K562 (cell line): ENCODE results near the gene SPATA32. TPM values are rescaled to one million over a fixed set of nuclear protein-coding genes. Genes with fewer than 3 reads are reported as not detected.
A peak's percentile ranks its signal among the peaks of the same experiment; 100 is the strongest.

Source experiments
- BACH1 ChIP-seq: fragments of 200-800 bp; sonication (Bioruptor generic); IDR thresholded peaks from 2 replicates; pipeline ENCODE4 v1.6.1; 2016; ENCODE audit warnings: missing genetic modification characterization, missing compliant biosample characterization
- BCOR ChIP-seq: fragments of 450-650 bp; IDR thresholded peaks from 2 replicates; pipeline ENCODE4 v1.6.1; 2016
- BRD4 ChIP-seq: fragments of 200-600 bp; sonication (generic); IDR thresholded peaks from 2 replicates; pipeline ENCODE4 v1.6.1; 2017; ENCODE audit warnings: inconsistent platforms
- CHD2 ChIP-seq: IDR thresholded peaks from 2 replicates; pipeline ENCODE4 v1.6.1; 2011; ENCODE audit warnings: low read depth, low read length
- CHD4 ChIP-seq: fragments of 200-600 bp; sonication (generic); IDR thresholded peaks from 3 replicates; pipeline ENCODE4 v1.6.1; 2012; ENCODE audit warnings: low read depth, mild to moderate bottlenecking, mixed read lengths, low read length, inconsistent platforms; ENCODE audit not compliant: insufficient read depth, insufficient replicate concordance, poor library complexity, severe bottlenecking
- CREB1 ChIP-seq, 2 experiments: sonication (generic) in 1 of 2; formaldehyde crosslinking in 1 of 2; IDR thresholded peaks; 2 replicates each; pipeline versions ENCODE4 v1.6.1 to v1.8.0; 2012 to 2022; ENCODE audit warnings: inconsistent platforms in 1 of 2, mild to moderate bottlenecking in 1 of 2, missing genetic modification reagents in 1 of 2, moderate library complexity in 1 of 2
- CREBBP ChIP-seq: IDR thresholded peaks from one replicate; pipeline ENCODE4 v1.6.1; 2012; ENCODE audit warnings: low read depth, mild to moderate bottlenecking, control low read depth, inconsistent platforms, low read length
- DNMT1 ChIP-seq: fragments of 450-650 bp; IDR thresholded peaks from 2 replicates; pipeline ENCODE4 v1.6.1; 2016; ENCODE audit warnings: antibody characterized with exemption, mild to moderate bottlenecking
- ETV1 ChIP-seq: fragments of 450-650 bp; conservative IDR thresholded peaks from 2 replicates; pipeline ENCODE4 v1.6.1; 2016; ENCODE audit warnings: missing genetic modification characterization, control low read depth, low read depth, missing compliant biosample characterization
- FOXK1 ChIP-seq: sonication (generic); formaldehyde crosslinking; IDR thresholded peaks from 2 replicates; pipeline ENCODE4 v1.8.0; 2022; ENCODE audit warnings: missing genetic modification reagents, mild to moderate bottlenecking, borderline replicate concordance
- HDAC1 ChIP-seq, 2 experiments: fragments of 450-650 bp; IDR thresholded peaks; 2 replicates each; pipeline ENCODE4 v1.6.1; 2016 to 2017; ENCODE audit warnings: inconsistent platforms in 1 of 2, mild to moderate bottlenecking in 1 of 2, moderate library complexity in 1 of 2
- MBD2 ChIP-seq: sonication (generic); IDR thresholded peaks from 2 replicates; pipeline ENCODE4 v1.6.1; 2016; ENCODE audit warnings: low read depth, borderline replicate concordance
- MYC ChIP-seq, 2 experiments: fragments of 250-450 bp in 1 of 2; sonication (Bioruptor Pico) in 1 of 2; IDR thresholded peaks; 2 replicates each; pipeline versions ENCODE4 v1.5.1 to v1.6.1; 2012 to 2021; ENCODE audit warnings: low read depth in 2 of 2, borderline replicate concordance in 1 of 2, improper control_type of control experiment in 1 of 2, low read length in 1 of 2, mild to moderate bottlenecking in 1 of 2, moderate library complexity in 1 of 2
- PHB2 ChIP-seq: fragments of 450-650 bp; IDR thresholded peaks from 2 replicates; pipeline ENCODE4 v1.6.1; 2017; ENCODE audit warnings: low read depth
- POLR2AphosphoS5 ChIP-seq: IDR thresholded peaks from 2 replicates; pipeline ENCODE4 v1.6.1; 2011; ENCODE audit warnings: mild to moderate bottlenecking, low read depth, low read length, moderate library complexity; ENCODE audit not compliant: control insufficient read depth, insufficient read depth
- PYGO2 ChIP-seq: fragments of 450-650 bp; IDR thresholded peaks from 2 replicates; pipeline ENCODE4 v1.6.1; 2016; ENCODE audit warnings: mild to moderate bottlenecking, missing genetic modification characterization, moderate library complexity, missing compliant biosample characterization
- RBM39 ChIP-seq: fragments of 200-400 bp; formaldehyde crosslinking; optimal IDR thresholded peaks from 2 replicates; pipeline ENCODE3; 2018; ENCODE audit warnings: low read depth, low read length
- SPI1 ChIP-seq: IDR thresholded peaks from 2 replicates; pipeline ENCODE4 v1.6.1; 2011; ENCODE audit warnings: low read depth, low read length, control low read depth, borderline replicate concordance
- TCFL5 ChIP-seq: fragments of 250-450 bp; sonication (Bioruptor Pico); conservative IDR thresholded peaks from 2 replicates; pipeline ENCODE4 v1.6.1; 2021; ENCODE audit warnings: mild to moderate bottlenecking, moderate library complexity, matching md5 sums
- TRIM28 ChIP-seq: fragments of 450-650 bp; IDR thresholded peaks from 2 replicates; pipeline ENCODE4 v1.6.1; 2017
- YBX1 ChIP-seq: fragments of 450-650 bp; IDR thresholded peaks from 2 replicates; pipeline ENCODE4 v1.7.1; 2016; ENCODE audit warnings: mild to moderate bottlenecking
- ZFP36 ChIP-seq: fragments of 150-350 bp; IDR thresholded peaks from 2 replicates; pipeline ENCODE4 v1.6.1; 2018; ENCODE audit warnings: low read length, low read depth; ENCODE audit not compliant: partially characterized antibody
- ZNF175 ChIP-seq: fragments of 200-800 bp; sonication (Bioruptor generic); IDR thresholded peaks from 2 replicates; pipeline ENCODE4 v1.6.1; 2016; ENCODE audit warnings: low read depth, mild to moderate bottlenecking, missing genetic modification characterization, missing compliant biosample characterization
- ZNF444 ChIP-seq: fragments of 250-450 bp; sonication (Bioruptor Pico); IDR thresholded peaks from 2 replicates; pipeline ENCODE4 v1.4.0; 2020; ENCODE audit warnings: mild to moderate bottlenecking, moderate library complexity
- ZNF696 ChIP-seq: fragments of 250-450 bp; sonication (Bioruptor Pico); conservative IDR thresholded peaks from 2 replicates; pipeline ENCODE4 v1.4.0; 2020; ENCODE audit warnings: mild to moderate bottlenecking, moderate library complexity
- polyA plus RNA-seq, 8 experiments: library from polyadenylated mRNA; depleted of rRNA in 4 of 8; stranded (reverse) in 5 of 8; unstranded in 3 of 8; fragments of >200 nt; fragmentation: Nextera tagmentation in 2 of 8; fragmentation: Illumina TruSeq in 1 of 8; extraction: Ambion mirVana in 2 of 8; extraction: Trizol in 1 of 8; gene quantifications; 2 replicates each; pipeline versions ENCODE4 v1.2.1 to v1.2.3, GENCODE V29; 2011 to 2014; ENCODE audit warnings: inconsistent platforms in 1 of 8, missing spikeins in 1 of 8
- total RNA-seq, 7 experiments: library from RNA; depleted of rRNA in 6 of 7; stranded (reverse); fragments of >200 nt in 6 of 7; fragmentation: Illumina TruSeq in 2 of 7; extraction: Trizol in 2 of 7; gene quantifications; 2 replicates each; pipeline versions ENCODE4 v1.2.1 to v1.2.3, GENCODE V29; 2011 to 2021; ENCODE audit warnings: low replicate concordance in 1 of 7
- TF ChIP-seq, protein P1 (sequence below): fragments of 450-650 bp; IDR thresholded peaks from 2 replicates; pipeline ENCODE4 v1.6.1; 2017; ENCODE audit warnings: mild to moderate bottlenecking, moderate library complexity
- TF ChIP-seq, protein P2 (sequence below): fragments of 250-450 bp; sonication (Bioruptor Pico); IDR thresholded peaks from 2 replicates; pipeline ENCODE4 v1.5.0; 2020; ENCODE audit warnings: mild to moderate bottlenecking, borderline replicate concordance

Gene SPATA32
- total and polyA plus RNA-seq, 9 of the 15 experiments (the other 6 are each of a cell fraction or from before 2014, with no cell fraction given), result 0.03 to 0.06 TPM; not detected in 7

- TF ChIP-seq BACH1 (no peak), TRIM28 (no peak), ETV1 (tag) (no peak), POLR2AphosphoS5 (0 out of 2 replicates have a peak, but pooled peaks have one; percentile 17), CREBBP (no peak), DNMT1 (no peak), HDAC1 (IDR thresholded peaks at IDR 0.05) (peak in 1 of 2 experiments; percentile 35; a peak in 1 of 4 replicates), CHD4 (no peak), MYC (IDR thresholded peaks at IDR 0.05; ENCODE audit: low read depth, low read length) (no peak), MYC (CRISPR knock-in tag; IDR thresholded peaks at IDR 0.05; ENCODE audit: borderline replicate concordance, low read depth) (no peak), ZNF444 (CRISPR knock-in tag) (no peak), ZFP36 (peak; percentile 71), MBD2 (no peak), FOXK1 (CRISPR knock-in tag) (no peak), SPI1 (0 out of 2 replicates have a peak, but pooled peaks have one; percentile 13), ZNF696 (CRISPR knock-in tag) (no peak), TCFL5 (CRISPR knock-in tag) (no peak), PYGO2 (no peak), BCOR (peak; percentile 91), ZNF175 (no peak), CREB1 (IDR thresholded peaks at IDR 0.05) (no peak), CREB1 (CRISPR knock-in tag; IDR thresholded peaks at IDR 0.05) (no peak), YBX1 (no peak), CHD2 (no peak), PHB2 (no peak), BRD4 (no peak), RBM39 (no peak)
- TF ChIP-seq, protein P1, sequence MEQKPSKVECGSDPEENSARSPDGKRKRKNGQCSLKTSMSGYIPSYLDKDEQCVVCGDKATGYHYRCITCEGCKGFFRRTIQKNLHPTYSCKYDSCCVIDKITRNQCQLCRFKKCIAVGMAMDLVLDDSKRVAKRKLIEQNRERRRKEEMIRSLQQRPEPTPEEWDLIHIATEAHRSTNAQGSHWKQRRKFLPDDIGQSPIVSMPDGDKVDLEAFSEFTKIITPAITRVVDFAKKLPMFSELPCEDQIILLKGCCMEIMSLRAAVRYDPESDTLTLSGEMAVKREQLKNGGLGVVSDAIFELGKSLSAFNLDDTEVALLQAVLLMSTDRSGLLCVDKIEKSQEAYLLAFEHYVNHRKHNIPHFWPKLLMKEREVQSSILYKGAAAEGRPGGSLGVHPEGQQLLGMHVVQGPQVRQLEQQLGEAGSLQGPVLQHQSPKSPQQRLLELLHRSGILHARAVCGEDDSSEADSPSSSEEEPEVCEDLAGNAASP, result no peak
- TF ChIP-seq, protein P2, sequence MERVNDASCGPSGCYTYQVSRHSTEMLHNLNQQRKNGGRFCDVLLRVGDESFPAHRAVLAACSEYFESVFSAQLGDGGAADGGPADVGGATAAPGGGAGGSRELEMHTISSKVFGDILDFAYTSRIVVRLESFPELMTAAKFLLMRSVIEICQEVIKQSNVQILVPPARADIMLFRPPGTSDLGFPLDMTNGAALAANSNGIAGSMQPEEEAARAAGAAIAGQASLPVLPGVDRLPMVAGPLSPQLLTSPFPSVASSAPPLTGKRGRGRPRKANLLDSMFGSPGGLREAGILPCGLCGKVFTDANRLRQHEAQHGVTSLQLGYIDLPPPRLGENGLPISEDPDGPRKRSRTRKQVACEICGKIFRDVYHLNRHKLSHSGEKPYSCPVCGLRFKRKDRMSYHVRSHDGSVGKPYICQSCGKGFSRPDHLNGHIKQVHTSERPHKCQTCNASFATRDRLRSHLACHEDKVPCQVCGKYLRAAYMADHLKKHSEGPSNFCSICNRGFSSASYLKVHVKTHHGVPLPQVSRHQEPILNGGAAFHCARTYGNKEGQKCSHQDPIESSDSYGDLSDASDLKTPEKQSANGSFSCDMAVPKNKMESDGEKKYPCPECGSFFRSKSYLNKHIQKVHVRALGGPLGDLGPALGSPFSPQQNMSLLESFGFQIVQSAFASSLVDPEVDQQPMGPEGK (CRISPR knock-in tag), result no peak
Observed at GRCh38 chr17:45227101-45227925, 34.6 kb downstream of the SPATA32 start (continued).
